ENCODE data around the gene SSR4.
A peak's percentile ranks its signal among the peaks of the same experiment; 100 is the strongest.

DNA sequence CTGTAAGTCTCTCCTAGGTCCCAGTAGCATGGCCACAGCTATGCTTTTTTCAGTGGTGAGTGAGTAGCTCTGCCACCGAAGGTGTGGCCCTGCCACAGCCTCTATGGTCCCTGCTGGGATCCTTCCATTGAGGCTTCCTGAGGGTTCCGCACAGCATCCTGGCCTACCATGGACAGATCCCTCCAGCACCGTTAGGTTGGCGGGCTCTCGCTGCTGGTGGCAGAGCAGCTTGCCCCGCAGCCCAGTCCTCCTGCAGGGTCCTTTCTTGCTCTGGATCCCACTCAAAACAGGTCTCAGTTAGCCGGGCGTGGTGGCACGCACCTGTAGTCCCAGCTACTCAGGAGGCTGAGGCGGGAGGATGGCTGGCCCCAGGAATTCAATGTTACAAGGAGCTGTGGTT lies 38.3 kb downstream of the SSR4 start:
- TF ChIP-seq ZNF792 (CRISPR knock-in tag; IDR thresholded peaks at IDR 0.05) (no peak), EZH2 (conservative IDR thresholded peaks at IDR 0.05; ENCODE audit: low read depth, low read length) (no peak), POLR2A (IDR thresholded peaks at IDR 0.05; ENCODE audit: insufficient read depth in 1 of 2, low read depth in 2 of 2, low read length in 2 of 2) (no peak), PHF20 (CRISPR knock-in tag; IDR thresholded peaks at IDR 0.05) (no peak), MEIS1 (CRISPR knock-in tag; IDR thresholded peaks at IDR 0.05; ENCODE audit: borderline replicate concordance) (no peak), ZKSCAN1 (IDR thresholded peaks at IDR 0.05; ENCODE audit: low read length) (no peak), RELA (CRISPR knock-in tag; IDR thresholded peaks at IDR 0.05) (no peak), SMAD1 (CRISPR knock-in tag; IDR thresholded peaks at IDR 0.05; ENCODE audit: borderline replicate concordance, low read depth) (no peak), ZNF354B (CRISPR knock-in tag; IDR thresholded peaks at IDR 0.05) (no peak), POLR2AphosphoS5 (IDR thresholded peaks at IDR 0.05; ENCODE audit: low read depth, low read length) (no peak)
- TF ChIP-seq, protein P1, sequence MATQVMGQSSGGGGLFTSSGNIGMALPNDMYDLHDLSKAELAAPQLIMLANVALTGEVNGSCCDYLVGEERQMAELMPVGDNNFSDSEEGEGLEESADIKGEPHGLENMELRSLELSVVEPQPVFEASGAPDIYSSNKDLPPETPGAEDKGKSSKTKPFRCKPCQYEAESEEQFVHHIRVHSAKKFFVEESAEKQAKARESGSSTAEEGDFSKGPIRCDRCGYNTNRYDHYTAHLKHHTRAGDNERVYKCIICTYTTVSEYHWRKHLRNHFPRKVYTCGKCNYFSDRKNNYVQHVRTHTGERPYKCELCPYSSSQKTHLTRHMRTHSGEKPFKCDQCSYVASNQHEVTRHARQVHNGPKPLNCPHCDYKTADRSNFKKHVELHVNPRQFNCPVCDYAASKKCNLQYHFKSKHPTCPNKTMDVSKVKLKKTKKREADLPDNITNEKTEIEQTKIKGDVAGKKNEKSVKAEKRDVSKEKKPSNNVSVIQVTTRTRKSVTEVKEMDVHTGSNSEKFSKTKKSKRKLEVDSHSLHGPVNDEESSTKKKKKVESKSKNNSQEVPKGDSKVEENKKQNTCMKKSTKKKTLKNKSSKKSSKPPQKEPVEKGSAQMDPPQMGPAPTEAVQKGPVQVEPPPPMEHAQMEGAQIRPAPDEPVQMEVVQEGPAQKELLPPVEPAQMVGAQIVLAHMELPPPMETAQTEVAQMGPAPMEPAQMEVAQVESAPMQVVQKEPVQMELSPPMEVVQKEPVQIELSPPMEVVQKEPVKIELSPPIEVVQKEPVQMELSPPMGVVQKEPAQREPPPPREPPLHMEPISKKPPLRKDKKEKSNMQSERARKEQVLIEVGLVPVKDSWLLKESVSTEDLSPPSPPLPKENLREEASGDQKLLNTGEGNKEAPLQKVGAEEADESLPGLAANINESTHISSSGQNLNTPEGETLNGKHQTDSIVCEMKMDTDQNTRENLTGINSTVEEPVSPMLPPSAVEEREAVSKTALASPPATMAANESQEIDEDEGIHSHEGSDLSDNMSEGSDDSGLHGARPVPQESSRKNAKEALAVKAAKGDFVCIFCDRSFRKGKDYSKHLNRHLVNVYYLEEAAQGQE (IDR thresholded peaks at IDR 0.05; ENCODE audit: borderline replicate concordance in 1 of 2, low read depth in 1 of 2, low read length in 2 of 2), result peak; percentile 52 to 86
- TF ChIP-seq, protein P2, sequence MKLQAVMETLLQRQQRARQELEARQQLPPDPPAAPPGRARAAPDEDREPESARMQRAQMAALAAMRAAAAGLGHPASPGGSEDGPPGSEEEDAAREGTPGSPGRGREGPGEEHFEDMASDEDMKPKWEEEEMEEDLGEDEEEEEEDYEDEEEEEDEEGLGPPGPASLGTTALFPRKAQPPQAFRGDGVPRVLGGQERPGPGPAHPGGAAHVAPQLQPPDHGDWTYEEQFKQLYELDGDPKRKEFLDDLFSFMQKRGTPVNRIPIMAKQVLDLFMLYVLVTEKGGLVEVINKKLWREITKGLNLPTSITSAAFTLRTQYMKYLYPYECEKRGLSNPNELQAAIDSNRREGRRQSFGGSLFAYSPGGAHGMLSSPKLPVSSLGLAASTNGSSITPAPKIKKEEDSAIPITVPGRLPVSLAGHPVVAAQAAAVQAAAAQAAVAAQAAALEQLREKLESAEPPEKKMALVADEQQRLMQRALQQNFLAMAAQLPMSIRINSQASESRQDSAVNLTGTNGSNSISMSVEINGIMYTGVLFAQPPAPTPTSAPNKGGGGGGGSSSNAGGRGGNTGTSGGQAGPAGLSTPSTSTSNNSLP (IDR thresholded peaks at IDR 0.05; ENCODE audit: low read depth, low read length), result no peak
- TF ChIP-seq, protein P3, sequence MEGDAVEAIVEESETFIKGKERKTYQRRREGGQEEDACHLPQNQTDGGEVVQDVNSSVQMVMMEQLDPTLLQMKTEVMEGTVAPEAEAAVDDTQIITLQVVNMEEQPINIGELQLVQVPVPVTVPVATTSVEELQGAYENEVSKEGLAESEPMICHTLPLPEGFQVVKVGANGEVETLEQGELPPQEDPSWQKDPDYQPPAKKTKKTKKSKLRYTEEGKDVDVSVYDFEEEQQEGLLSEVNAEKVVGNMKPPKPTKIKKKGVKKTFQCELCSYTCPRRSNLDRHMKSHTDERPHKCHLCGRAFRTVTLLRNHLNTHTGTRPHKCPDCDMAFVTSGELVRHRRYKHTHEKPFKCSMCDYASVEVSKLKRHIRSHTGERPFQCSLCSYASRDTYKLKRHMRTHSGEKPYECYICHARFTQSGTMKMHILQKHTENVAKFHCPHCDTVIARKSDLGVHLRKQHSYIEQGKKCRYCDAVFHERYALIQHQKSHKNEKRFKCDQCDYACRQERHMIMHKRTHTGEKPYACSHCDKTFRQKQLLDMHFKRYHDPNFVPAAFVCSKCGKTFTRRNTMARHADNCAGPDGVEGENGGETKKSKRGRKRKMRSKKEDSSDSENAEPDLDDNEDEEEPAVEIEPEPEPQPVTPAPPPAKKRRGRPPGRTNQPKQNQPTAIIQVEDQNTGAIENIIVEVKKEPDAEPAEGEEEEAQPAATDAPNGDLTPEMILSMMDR (CRISPR knock-in tag; IDR thresholded peaks at IDR 0.05), result no peak
